Panc1 (cell line): ENCODE measurements around the gene CILP2. TPM values are rescaled to one million over a fixed set of nuclear protein-coding genes. Genes with fewer than 3 reads are reported as not detected.

ENCODE experiments used
- ATAC-seq: fragments of 200-7000 bp; cut with Tn5 transposase; 2 replicates; pipeline ENCODE4 v1.9.1; 2020; ENCODE audit warnings: mild to moderate bottlenecking, moderate library complexity
- BruUV-seq: library from RNA; stranded (reverse); fragments of 400-500 nt; replicated peaks from 2 replicates; lab custom pipeline; 2021; lab: Mats Ljungman, UMichigan
- CTCF ChIA-PET: fragments of 300-600 bp; sonication (Branson Sonifier 250); formaldehyde crosslinking; loops from one replicate; lab custom pipeline; 2022; ENCODE audit warnings: antibody characterized with exemption; lab: Charles Lee
- POLR2A ChIA-PET: fragments of 300-600 bp; sonication (Branson Sonifier 250); formaldehyde crosslinking; loops from one replicate; lab custom pipeline; 2022; ENCODE audit warnings: antibody characterized with exemption; lab: Charles Lee
- DNase-seq: peaks from one replicate; pipeline ENCODE4 v3.0.0-alpha.2; 2010; ENCODE audit warnings: low read depth, low spot score
- H3K27ac ChIP-seq: 2 replicates; pipeline ENCODE4 v1.5.1; 2011; ENCODE audit warnings: mild to moderate bottlenecking, low read length, inconsistent platforms
- H3K27me3 ChIP-seq: fragments of 200-500 bp; sonication (Bioruptor generic); 2 replicates; pipeline ENCODE4 v1.6.0; 2014; ENCODE audit warnings: low read length, inconsistent platforms; ENCODE audit not compliant: control insufficient read depth, insufficient read depth
- H3K36me3 ChIP-seq: fragments of 200-500 bp; sonication (Bioruptor generic); 2 replicates; pipeline ENCODE4 v1.5.1; 2014; ENCODE audit warnings: inconsistent platforms, mild to moderate bottlenecking, low read length, moderate library complexity; ENCODE audit not compliant: control insufficient read depth, insufficient read depth
- H3K4me1 ChIP-seq: 2 replicates; pipeline ENCODE4 v1.5.1; 2011; ENCODE audit warnings: inconsistent platforms, mild to moderate bottlenecking, low read length, moderate library complexity; ENCODE audit not compliant: control insufficient read depth, insufficient read depth
- H3K4me3 ChIP-seq, 2 experiments: 2 replicates each; pipeline ENCODE4 v1.5.1; 2011 to 2012; ENCODE audit warnings: low read depth in 2 of 2, low read length in 2 of 2, mild to moderate bottlenecking in 2 of 2, inconsistent platforms in 1 of 2, moderate library complexity in 1 of 2
- H3K9me3 ChIP-seq: fragments of 200-500 bp; sonication (Bioruptor generic); 2 replicates; pipeline ENCODE4 v1.5.1; 2014; ENCODE audit warnings: low read depth, mild to moderate bottlenecking, inconsistent platforms, low read length, moderate library complexity; ENCODE audit not compliant: control insufficient read depth, insufficient read depth
- POLR2AphosphoS5 ChIP-seq: IDR thresholded peaks from 2 replicates; pipeline ENCODE4 v1.6.1; 2012; ENCODE audit warnings: mild to moderate bottlenecking, low read depth, low read length, moderate library complexity
- SIN3A ChIP-seq: IDR thresholded peaks from 2 replicates; pipeline ENCODE4 v1.6.1; 2012; ENCODE audit warnings: low read depth, mild to moderate bottlenecking, low read length, moderate library complexity, borderline replicate concordance; ENCODE audit not compliant: insufficient read depth
- TCF7L2 ChIP-seq: IDR thresholded peaks from 2 replicates; pipeline ENCODE4 v1.6.1; 2011; ENCODE audit warnings: mild to moderate bottlenecking, low read depth, low read length, inconsistent platforms
- in situ Hi-C: cut with HindIII; loops from 2 replicates; pipeline ENCODE4 v1.10.0; 2016; ENCODE audit warnings: low sequenced_read_pairs, low pct_unique_long_range_greater_than_20kb
- intact Hi-C: fragments of 100-400 bp; cut with micrococcal nuclease; formaldehyde crosslinking; loops from one replicate; pipeline ENCODE4 v1.10.0; 2022; ENCODE audit not compliant: unreplicated experiment
- total RNA-seq: library from RNA; stranded (reverse); gene quantifications from one replicate; pipeline ENCODE4 v1.2.1, GENCODE V29; 2021; ENCODE audit not compliant: unreplicated experiment
- TF ChIP-seq, protein P1 (sequence below), 2 experiments: IDR thresholded peaks; 2 replicates each; pipeline ENCODE4 v1.6.1; 2011 to 2012; ENCODE audit warnings: low read depth in 2 of 2, control low read depth in 1 of 2, low read length in 1 of 2, mild to moderate bottlenecking in 1 of 2, moderate library complexity in 1 of 2; ENCODE audit not compliant: insufficient read depth in 1 of 2
- TF ChIP-seq, protein P2 (sequence below): fragments of 450-650 bp; IDR thresholded peaks from 2 replicates; pipeline ENCODE4 v1.5.1; 2017; ENCODE audit warnings: mild to moderate bottlenecking

CILP2 gene
- total RNA-seq, 1 experiment from 2014 or later = 0.46 TPM

DNA sequence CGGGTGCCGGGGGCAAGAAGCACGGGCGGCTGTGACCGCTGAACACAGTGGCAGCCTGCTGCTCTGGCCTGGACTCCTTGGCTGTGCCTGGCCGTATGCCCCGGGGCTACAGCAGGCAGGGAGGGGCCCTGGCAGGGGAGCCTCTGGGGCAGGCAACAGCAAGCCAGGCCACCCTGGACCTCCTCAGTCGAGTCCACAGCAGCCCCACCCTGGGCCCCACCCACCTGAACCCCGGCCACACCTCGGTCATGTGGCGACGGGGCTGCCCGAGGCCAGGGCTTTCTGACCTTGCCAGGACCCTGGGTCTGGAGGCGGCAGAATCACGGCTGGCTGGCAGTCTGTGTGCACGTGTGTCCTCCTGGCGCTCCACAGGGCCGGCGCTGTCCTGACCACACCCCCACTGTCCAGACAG, 8.7 kb downstream of the CILP2 start:
- Histone ChIP-seq H3K9me3 (no peaks in the 10 kb centered on the region), H3K4me1 (no peaks in the 10 kb centered on the region), H3K27ac (no peak overlapping the region), H3K27me3 (no peaks in the 10 kb centered on the region), H3K4me3 (no peak overlapping the region), H3K36me3 (no peaks in the 10 kb centered on the region)
- DNase-seq = no peak
- in situ Hi-C loops (no loop called here), intact Hi-C loops (no loop called here)
- POLR2A ChIA-PET = no interaction called here
- CTCF ChIA-PET = no interaction called here
- no peak for TF ChIP-seq TCF7L2
- no peak for TF ChIP-seq POLR2AphosphoS5
- TF ChIP-seq, protein P1, sequence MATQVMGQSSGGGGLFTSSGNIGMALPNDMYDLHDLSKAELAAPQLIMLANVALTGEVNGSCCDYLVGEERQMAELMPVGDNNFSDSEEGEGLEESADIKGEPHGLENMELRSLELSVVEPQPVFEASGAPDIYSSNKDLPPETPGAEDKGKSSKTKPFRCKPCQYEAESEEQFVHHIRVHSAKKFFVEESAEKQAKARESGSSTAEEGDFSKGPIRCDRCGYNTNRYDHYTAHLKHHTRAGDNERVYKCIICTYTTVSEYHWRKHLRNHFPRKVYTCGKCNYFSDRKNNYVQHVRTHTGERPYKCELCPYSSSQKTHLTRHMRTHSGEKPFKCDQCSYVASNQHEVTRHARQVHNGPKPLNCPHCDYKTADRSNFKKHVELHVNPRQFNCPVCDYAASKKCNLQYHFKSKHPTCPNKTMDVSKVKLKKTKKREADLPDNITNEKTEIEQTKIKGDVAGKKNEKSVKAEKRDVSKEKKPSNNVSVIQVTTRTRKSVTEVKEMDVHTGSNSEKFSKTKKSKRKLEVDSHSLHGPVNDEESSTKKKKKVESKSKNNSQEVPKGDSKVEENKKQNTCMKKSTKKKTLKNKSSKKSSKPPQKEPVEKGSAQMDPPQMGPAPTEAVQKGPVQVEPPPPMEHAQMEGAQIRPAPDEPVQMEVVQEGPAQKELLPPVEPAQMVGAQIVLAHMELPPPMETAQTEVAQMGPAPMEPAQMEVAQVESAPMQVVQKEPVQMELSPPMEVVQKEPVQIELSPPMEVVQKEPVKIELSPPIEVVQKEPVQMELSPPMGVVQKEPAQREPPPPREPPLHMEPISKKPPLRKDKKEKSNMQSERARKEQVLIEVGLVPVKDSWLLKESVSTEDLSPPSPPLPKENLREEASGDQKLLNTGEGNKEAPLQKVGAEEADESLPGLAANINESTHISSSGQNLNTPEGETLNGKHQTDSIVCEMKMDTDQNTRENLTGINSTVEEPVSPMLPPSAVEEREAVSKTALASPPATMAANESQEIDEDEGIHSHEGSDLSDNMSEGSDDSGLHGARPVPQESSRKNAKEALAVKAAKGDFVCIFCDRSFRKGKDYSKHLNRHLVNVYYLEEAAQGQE (IDR thresholded peaks at IDR 0.05; ENCODE audit: insufficient read depth in 1 of 2, low read depth in 2 of 2, low read length in 1 of 2) = no peak
- no peak for TF ChIP-seq SIN3A
- TF ChIP-seq, protein P2, sequence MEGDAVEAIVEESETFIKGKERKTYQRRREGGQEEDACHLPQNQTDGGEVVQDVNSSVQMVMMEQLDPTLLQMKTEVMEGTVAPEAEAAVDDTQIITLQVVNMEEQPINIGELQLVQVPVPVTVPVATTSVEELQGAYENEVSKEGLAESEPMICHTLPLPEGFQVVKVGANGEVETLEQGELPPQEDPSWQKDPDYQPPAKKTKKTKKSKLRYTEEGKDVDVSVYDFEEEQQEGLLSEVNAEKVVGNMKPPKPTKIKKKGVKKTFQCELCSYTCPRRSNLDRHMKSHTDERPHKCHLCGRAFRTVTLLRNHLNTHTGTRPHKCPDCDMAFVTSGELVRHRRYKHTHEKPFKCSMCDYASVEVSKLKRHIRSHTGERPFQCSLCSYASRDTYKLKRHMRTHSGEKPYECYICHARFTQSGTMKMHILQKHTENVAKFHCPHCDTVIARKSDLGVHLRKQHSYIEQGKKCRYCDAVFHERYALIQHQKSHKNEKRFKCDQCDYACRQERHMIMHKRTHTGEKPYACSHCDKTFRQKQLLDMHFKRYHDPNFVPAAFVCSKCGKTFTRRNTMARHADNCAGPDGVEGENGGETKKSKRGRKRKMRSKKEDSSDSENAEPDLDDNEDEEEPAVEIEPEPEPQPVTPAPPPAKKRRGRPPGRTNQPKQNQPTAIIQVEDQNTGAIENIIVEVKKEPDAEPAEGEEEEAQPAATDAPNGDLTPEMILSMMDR = no peak
- no TSS peak for BruUV-seq
- no peak for ATAC-seq

DNA sequence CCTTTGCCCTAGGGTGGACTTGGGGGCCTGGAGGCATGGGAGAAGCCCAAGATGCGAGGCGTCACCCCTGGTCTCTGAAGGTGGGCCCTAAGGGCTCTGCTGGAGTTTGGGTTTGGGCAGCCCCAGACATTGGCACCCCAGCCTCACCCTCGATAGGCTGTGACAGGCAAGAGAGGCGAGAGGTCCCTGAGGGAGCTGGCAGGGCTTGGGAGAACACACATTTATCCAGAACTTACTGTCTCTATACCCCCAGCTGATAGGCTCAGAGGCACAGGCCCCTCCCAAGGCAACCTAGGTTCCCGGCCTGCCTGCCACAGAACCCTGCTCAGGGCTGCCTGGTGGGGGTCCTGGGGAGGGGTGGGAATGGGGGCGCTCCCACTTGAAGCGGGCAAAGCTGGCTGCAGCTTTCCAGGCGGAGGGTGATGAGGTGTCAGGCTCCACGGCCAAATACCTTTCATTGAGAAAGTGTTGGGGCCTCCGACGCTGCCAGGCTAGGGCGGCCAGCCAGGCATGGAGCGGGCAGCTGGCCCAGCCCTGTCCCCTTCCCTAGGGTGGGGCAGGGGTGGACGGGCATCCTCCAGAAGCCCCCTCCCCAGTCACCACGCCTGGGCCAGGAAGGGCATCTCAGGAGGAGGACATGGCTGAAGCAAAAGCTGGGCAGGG, 9.7 kb downstream of the CILP2 start:
- POLR2A ChIA-PET = interaction anchor here (0.6 kb wide), 1 partner anchor 217 kb away, joined by 5 read pairs; no protein-coding TSS in a partner anchor
- no peak overlapping the region for H3K27ac ChIP-seq
- CTCF ChIA-PET = interaction anchor here (0.7 kb wide), 1 partner anchor 16 kb away, joined by 3 read pairs; no protein-coding TSS in a partner anchor

More for the DNA sequence above, 9.7 kb downstream of the CILP2 start:
- H3K36me3 ChIP-seq = no peaks in the 10 kb centered on the region
- no TSS peak for BruUV-seq
- H3K27me3 ChIP-seq = no peaks in the 10 kb centered on the region
- DNase-seq (no peak), ATAC-seq (no peak)
- no peaks in the 10 kb centered on the region for H3K4me1 ChIP-seq
- H3K4me3 ChIP-seq = no peak overlapping the region
- no peaks in the 10 kb centered on the region for H3K9me3 ChIP-seq
- in situ Hi-C loops = no loop called here
- TF ChIP-seq TCF7L2 = no peak
- TF ChIP-seq, protein P1 (IDR thresholded peaks at IDR 0.05; ENCODE audit: insufficient read depth in 1 of 2, low read depth in 2 of 2, low read length in 1 of 2) = no peak
- TF ChIP-seq SIN3A = no peak
- TF ChIP-seq POLR2AphosphoS5 = no peak
- TF ChIP-seq, protein P2 = no peak
- intact Hi-C loops = no loop called here
